ENCODE data around the gene KRTAP5-6. TPM values are rescaled to one million over a fixed set of nuclear protein-coding genes. Genes with fewer than 3 reads are reported as not detected.

The KRTAP5-6 gene
- total and polyA plus RNA-seq, 4 donors = not detected

DNA sequence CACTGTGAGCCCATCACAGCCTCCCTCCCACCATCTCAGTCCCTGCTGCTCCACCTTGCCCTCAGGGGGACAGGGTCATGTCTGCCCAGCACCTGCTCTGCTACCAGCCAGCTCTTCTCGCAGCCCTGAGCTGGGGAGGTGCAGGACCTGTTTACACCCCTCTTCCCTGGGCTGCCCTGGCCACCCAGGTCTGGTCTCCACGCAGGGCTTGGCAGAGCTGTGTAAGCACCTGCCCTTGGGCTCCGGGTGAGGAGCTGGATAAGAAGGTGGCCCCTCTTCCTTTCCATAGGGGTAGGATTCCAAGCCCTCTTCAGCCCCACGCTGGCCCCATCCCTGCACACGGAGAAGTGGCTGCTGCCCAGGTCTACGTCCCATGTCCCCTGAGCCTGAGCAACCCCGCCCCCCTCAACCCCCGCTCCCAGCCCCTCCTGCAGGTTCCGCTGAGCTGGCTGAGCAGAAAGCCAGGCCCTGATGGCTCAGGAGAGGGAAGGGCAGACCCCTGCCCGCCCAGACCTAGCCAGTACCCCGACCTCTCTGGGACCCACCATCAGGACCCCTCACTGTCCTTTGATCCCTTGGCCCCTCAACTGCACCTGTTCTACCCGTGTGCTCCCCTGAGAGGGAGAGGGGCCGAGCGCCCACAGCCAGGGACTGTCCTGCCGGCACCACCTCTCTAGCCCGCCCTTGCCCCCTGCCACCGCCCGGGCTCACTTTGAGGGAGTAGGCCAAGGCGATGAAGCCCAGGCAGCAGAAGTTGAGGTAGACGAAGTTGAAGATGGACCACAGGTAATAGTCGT is 50.2 kb downstream of the KRTAP5-6 start:
- Histone ChIP-seq H3K4me1 (ENCODE audit: control insufficient read depth, insufficient read depth, low read length) (peaks cover 67% of the 10 kb centered on the region), H3K36me3 (ENCODE audit: control insufficient read depth, insufficient read depth, low read length) (peaks cover 34% of the 10 kb centered on the region), H3K9me3 (ENCODE audit: control insufficient read depth, insufficient read depth, low read length) (no peaks in the 10 kb centered on the region), H3K27me3 (ENCODE audit: control insufficient read depth, insufficient read depth, low read length) (peaks cover 7% of the 10 kb centered on the region), H3K4me3 (ENCODE audit: low read depth, low read length) (no peak overlapping the region), H3K27ac (ENCODE audit: low read depth, low read length) (no peak overlapping the region)
- no peak for DNase-seq (ENCODE audit: low read depth in 4 of 6, low spot score in 6 of 6)
- 83% methylated on average over 20 of the region's 21 CpGs for WGBS (ENCODE audit: insufficient coverage)

Other genes with a start within 250 kb of the KRTAP5-6 start
- 10 to 100 TPM; 16.0 to 36.3 TPM for gene MOB2, start 210.4 kb upstream of the KRTAP5-6 start, total RNA-seq
- 10 to 100 TPM; 31.1 to 36.4 TPM for gene MOB2, start 210.4 kb upstream of the KRTAP5-6 start, polyA plus RNA-seq (ENCODE audit: insufficient read length in 2 of 2)
- 1 to 10 TPM; 2.9 to 5.6 TPM for gene DUSP8, start 124.9 kb upstream of the KRTAP5-6 start, total RNA-seq
- 10 to 100 TPM; 70.7 to 86.2 TPM for gene DUSP8, start 124.9 kb upstream of the KRTAP5-6 start, polyA plus RNA-seq (ENCODE audit: insufficient read length in 2 of 2)
- not detected for gene KRTAP5-1, start 111.9 kb upstream of the KRTAP5-6 start, total RNA-seq
- 1 to 10 TPM; 2.1 to 5.7 TPM for gene KRTAP5-1, start 111.9 kb upstream of the KRTAP5-6 start, polyA plus RNA-seq (ENCODE audit: insufficient read length in 2 of 2)
- gene KRTAP5-2, start 98.9 kb upstream of the KRTAP5-6 start, total RNA-seq = not detected
- under 1 TPM in 1 of 2 donors, not detected in 1; 0.50 TPM for gene KRTAP5-2, start 98.9 kb upstream of the KRTAP5-6 start, polyA plus RNA-seq (ENCODE audit: insufficient read length in 2 of 2)
- gene KRTAP5-3, start 88.7 kb upstream of the KRTAP5-6 start, total RNA-seq = not detected
- gene KRTAP5-3, start 88.7 kb upstream of the KRTAP5-6 start, polyA plus RNA-seq (ENCODE audit: insufficient read length in 2 of 2) = not detected
- gene KRTAP5-4, start 75.1 kb upstream of the KRTAP5-6 start, total RNA-seq = not detected
- gene KRTAP5-4, start 75.1 kb upstream of the KRTAP5-6 start, polyA plus RNA-seq (ENCODE audit: insufficient read length in 2 of 2) = under 1 TPM in 1 of 2 donors, not detected in 1; 0.32 TPM
- not detected for gene KRTAP5-5, start 67.4 kb upstream of the KRTAP5-6 start, total RNA-seq
- not detected for gene KRTAP5-5, start 67.4 kb upstream of the KRTAP5-6 start, polyA plus RNA-seq (ENCODE audit: insufficient read length in 2 of 2)
- gene IFITM10, start 53.4 kb downstream of the KRTAP5-6 start, total RNA-seq = 1 to 10 TPM; 3.4 to 5.9 TPM
- gene IFITM10, start 53.4 kb downstream of the KRTAP5-6 start, polyA plus RNA-seq (ENCODE audit: insufficient read length in 2 of 2) = 10 to 100 TPM; 11.3 to 15.8 TPM
- gene CTSD, start 66.7 kb downstream of the KRTAP5-6 start, total RNA-seq = 100 to 1,000 TPM; 160 to 170 TPM
- gene CTSD, start 66.7 kb downstream of the KRTAP5-6 start, polyA plus RNA-seq (ENCODE audit: insufficient read length in 2 of 2) = 100 to 1,000 TPM; 220 to 241 TPM
- under 1 TPM in 1 of 2 donors, not detected in 1; 0.22 TPM for gene SYT8, start 137.8 kb downstream of the KRTAP5-6 start, total RNA-seq
- under 1 TPM in 1 of 2 donors, not detected in 1; 0.09 TPM for gene SYT8, start 137.8 kb downstream of the KRTAP5-6 start, polyA plus RNA-seq (ENCODE audit: insufficient read length in 2 of 2)
- 1 to 10 TPM in 1 of 2 donors, under 1 TPM in 1; 0.89 to 2.0 TPM for gene TNNI2, start 141.8 kb downstream of the KRTAP5-6 start, total RNA-seq
- 1 to 10 TPM in 1 of 2 donors, under 1 TPM in 1; 0.35 to 9.4 TPM for gene TNNI2, start 141.8 kb downstream of the KRTAP5-6 start, polyA plus RNA-seq (ENCODE audit: insufficient read length in 2 of 2)
- 10 to 100 TPM in 1 of 2 donors, 1 to 10 TPM in 1; 7.9 to 10.6 TPM for gene LSP1, start 155.9 kb downstream of the KRTAP5-6 start, total RNA-seq
- 1 to 10 TPM; 2.1 to 7.9 TPM for gene LSP1, start 155.9 kb downstream of the KRTAP5-6 start, polyA plus RNA-seq (ENCODE audit: insufficient read length in 2 of 2)
- gene PRR33, start 194.7 kb downstream of the KRTAP5-6 start, total RNA-seq = not detected
- gene PRR33, start 194.7 kb downstream of the KRTAP5-6 start, polyA plus RNA-seq (ENCODE audit: insufficient read length in 2 of 2) = under 1 TPM; 0.08 to 0.21 TPM
- gene TNNT3, start 222.5 kb downstream of the KRTAP5-6 start, total RNA-seq = 10 to 100 TPM in 1 of 2 donors, 1 to 10 TPM in 1; 4.0 to 12.1 TPM
- 10 to 100 TPM in 1 of 2 donors, 1 to 10 TPM in 1; 2.8 to 14.8 TPM for gene TNNT3, start 222.5 kb downstream of the KRTAP5-6 start, polyA plus RNA-seq (ENCODE audit: insufficient read length in 2 of 2)

All from spinal cord (tissue), 10 donors.